Stimulated activated CD8-positive, alpha-beta memory T cell treated with anti-CD3 and anti-CD28 coated beads, Interleukin-4, amount 100 ng/mL, for 24 hours (primary cell): ENCODE data around the gene KIAA1671.
A peak's percentile ranks its signal among the peaks of the same experiment; 100 is the strongest.
"Not testable (repeated sequence)": the region's sequence is repeated elsewhere in the genome, so short reads cannot be mapped to it uniquely, and the experiment has no call there.

Experiments used
- DNase-seq: peaks from one replicate; pipeline ENCODE4 v3.0.0-alpha.2; 2020; ENCODE audit warnings: low read depth

KIAA1671 gene

DNA sequence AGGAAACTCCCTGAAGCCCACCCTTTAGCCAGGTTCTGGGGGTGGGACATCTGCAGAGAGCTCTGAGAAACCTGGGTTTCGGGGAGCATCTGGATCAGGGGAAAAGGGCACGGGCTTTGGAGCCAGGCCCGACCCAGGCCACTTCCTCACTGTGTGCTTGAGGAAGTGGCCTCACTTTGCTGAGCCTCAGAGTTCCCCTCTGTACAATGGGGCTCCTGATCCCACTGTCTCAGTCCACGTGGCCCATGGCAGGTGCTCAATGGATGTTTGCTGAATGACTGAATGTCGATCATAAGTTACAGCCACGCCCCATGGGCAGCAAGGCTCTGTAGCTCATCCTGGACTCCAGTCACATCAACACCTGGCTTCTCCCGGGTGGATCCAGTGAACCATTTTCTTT is 248.5 kb downstream of the KIAA1671 start:
- no peak for DNase-seq

DNA sequence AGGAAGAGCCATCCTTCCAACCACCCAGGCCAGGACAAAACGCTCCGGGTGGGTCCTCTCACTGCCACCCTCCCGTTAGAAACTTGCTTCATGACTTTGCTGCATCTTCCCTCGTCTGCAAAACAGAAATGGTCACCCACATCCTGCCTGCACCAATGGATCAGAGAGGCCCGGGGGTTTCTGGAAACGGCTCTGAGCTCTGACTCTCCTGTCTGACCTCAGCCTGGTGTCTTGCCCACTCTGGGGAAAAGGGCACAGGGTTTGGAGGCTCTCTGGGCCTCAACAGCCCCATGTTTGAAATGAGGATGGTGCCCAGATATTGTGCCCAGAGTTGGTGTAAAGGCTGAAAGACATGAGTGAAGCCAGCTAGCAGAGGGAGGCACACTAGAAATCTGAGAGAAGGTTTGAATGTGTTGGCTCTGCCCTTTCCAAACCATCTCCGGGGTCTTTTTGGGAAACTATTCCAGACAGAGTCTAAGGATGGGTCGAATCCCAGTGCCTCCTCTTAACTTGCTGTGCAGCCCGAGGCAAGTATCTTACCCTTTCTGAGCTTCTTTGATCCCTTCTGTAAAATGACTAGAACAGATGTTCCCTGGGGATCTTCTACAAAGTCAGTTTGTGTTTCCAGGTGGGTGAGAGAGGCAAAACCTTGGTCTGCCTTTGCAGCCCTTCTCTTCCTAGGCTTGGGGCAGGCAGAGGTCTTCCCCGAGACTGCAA is 249.2 kb downstream of the KIAA1671 start:
- DNase-seq: no peak

DNA sequence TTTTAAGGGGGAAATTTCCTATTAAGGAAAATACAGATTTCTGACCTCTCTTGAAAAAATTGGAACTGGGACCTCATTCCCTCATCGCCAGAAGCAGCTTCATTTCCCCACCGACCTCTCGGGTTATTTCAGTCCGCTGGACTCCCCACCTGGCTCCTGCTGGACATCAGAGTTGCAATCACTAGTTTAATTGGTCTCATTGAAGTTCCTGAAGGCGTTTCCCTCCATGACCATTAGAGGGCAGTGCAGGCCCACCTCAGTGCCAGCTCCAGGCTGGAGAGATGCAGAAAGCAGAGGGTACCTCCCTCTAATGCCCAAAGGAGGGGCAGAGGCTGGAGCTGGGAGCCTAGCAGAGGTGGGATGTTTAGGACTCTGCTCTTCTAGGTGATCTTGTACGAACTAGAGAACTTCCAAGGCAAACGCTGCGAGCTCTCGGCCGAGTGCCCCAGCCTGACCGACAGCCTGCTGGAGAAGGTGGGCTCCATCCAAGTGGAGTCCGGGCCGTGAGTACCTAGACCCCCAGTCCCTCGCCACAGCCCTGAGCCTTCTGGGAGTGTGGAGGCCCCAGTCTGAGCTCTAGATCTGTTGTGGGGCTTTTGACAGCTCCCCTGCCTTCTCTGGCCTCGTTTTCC is 249.9 kb downstream of the KIAA1671 start:
- peak; percentile 35 for DNase-seq

DNA sequence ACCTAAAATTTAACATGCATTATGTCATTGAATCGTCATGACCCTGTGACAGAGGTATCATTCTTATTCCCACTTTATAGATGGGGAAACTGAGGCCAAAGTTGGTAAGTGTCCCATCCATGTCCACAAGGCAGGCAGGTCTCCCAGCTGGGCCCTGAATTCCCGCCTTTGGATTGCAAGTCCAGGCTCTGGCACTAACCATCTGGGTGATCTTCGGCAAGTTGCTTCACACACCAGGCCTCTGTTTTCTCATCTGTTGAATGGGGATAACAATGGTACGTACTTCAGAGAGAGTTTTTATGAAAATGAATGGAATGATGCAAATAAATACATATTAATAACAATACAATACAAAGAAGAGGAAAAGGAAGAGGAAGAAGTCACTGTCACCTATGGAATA is 250.6 kb downstream of the KIAA1671 start:
- no peak for DNase-seq

DNA sequence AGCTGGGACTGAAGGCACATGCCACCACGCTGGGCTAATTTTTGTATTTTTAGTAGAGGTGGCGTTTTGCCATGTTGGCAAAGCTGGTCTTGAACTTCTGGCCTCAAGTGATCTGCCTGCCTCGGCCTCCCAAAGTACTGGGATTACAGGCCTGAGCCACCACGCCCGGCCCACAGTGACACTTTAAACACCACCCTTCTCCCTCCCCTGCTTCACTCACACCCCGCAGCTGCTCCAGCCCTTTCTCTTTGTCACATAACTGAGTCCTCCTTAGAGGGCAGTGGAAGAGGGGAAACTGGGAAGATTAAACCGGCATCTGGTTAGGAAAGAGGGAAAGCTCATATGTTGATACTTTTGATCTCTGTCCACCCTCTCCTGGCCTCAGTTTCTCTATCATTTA is 252.0 kb downstream of the KIAA1671 start:
- DNase-seq: not testable (repeated sequence)

DNA sequence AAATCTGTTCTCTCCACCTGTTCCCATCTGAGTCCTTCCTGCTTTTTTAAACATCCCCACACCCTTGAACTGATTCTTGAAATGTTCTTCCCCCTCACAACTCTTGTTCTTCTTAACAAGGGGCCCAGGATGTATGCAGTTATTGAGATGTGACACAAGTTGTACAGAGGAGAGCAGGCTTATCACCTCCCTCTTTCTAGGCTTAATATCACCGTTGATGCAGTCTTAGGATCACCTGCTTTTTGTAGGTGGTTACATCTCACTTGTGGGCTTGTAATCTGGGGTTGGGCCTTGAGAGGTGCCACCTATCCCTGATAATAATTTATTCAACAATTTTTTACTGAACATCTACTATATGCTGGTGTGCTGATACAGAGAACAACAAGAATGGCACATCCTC is 253.3 kb downstream of the KIAA1671 start:
- no peak for DNase-seq

DNA sequence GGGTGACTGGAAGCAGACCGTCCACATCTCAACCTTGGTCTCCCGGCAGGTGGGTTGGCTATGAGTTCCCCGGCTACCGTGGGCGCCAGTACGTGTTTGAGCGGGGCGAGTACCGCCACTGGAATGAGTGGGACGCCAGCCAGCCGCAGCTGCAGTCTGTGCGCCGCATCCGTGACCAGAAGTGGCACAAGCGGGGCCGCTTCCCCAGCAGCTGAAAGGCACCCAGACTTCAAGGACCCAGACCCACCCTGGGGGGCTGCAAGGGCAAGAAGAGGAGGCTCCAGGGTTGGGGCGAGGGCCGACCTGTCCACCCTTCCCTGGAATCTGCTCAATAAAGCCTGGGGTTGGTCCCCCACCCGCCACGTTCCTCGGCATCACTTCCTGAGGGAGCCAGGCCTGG is 254.5 kb downstream of the KIAA1671 start:
- no peak for DNase-seq

DNA sequence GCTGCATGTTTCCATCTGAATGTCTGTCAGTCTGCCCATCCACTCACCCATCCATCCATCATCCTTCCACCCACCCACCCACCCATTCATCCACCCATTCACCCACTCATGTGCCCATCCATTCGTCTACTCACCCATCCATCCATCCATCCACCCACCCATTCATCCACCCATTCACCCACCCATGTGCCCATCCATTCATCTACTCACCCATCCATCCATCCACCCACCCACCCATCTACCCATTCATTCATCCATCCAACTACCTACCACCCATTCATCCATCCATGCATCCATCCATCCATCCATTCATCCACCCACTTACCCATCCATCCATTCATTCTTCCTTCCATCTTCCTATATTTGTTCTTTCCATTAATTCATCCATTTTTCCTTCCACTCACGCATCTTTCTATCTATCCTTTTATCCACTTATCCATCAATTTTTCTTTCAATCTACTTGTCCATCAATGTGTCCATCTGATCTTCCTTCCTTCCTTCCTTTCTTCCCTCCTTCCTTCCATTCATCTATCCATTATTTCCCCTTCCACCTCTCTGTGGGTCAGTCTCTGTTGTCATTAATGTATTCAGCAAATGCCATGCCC is 255.1 kb downstream of the KIAA1671 start:
- DNase-seq: no peak

DNA sequence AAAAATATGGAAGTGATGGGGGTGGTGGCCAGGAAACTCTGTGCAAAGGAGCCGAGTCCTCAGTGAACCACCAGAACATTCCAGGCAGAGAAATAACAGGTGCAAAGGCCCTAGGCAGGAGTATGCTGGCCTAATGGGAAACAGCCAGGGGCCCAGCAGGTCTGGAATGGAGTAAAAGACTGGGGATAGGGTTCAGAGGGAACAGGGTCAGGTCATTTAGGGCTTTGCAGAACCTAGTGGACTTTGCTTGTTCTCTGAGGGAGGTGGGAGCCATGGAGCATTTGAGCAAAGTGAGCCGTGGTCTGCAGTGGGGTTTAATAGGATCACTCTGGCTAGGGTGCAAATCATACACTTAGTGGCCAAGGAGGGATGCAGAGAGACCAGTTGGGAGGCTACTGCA is 255.8 kb downstream of the KIAA1671 start:
- no peak for DNase-seq

DNA sequence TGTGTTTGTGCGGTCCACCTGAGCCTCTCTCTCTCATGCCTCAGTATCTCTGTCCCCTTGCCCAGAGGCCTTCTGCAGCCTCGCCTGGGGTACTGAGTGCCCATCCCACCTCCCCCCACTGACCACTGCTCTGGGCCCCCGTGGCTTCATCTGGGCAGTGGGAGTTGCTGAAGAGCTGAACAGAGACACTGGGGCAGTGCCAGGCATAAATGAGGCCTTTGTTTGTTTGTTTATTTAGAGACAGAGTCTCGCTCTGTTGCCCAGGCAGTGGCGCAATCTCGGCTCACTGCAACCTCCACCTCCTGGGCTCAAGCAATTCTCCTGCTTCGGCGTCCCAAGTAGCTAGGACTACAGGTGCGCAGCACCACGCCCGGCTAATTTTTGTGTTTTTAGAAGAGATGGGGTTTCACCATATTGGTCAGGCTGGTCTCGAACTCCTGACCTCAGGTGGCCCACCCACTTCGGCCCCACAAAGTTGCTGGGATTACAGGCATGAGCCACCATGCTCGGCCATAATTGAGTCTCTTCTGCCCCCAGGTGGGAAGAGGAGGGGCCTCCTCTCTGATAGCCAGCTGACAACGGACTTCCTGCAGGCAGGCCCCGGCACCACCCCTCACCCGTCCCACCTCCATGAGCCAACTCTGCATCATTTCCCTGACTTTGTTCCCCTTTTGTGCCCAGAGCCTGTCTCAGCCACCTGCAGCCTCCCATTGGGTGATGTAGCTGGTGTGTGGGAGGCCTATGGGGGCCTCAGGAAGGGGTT is 256.4 kb downstream of the KIAA1671 start:
- DNase-seq: no peak

DNA sequence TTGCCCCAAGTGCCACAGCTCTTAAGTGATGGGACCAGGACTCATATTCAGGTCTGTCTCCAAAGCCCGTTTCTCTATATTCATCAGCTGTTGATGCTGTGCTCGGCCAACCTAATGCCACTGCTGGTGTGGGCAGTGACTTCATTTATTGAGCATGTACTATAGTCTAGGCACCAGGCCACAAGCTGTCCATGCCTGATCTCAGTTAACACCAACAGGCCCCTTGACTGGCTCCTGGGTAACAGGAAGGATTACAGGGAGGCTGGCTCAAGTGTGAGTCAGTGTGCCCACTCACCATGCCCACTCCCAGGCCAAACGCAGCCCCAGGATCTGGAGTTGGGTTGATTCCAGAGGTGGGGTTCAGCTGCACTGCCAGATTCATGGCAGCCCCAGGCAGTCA is 258.3 kb downstream of the KIAA1671 start:
- DNase-seq: no peak

DNA sequence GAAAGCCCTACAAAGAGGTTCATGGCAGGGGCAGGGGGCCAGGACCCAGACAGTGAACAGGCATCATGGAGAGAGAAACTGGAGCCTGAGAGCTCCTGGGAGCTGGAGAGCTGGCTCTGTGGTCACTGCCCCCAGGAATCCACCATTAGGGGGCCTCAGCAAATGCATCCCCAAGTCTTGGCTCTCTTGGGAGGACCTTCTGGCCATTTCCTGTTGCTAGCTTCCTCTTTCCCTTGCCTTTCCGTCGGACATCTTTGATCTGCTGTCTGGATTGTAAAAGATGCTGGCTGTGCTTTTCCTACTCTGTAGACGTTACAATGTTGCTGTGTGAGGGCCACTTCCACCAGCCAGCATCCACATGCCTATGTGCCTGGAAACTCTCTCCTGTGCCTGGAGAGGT is 259.8 kb downstream of the KIAA1671 start:
- DNase-seq: no peak

DNA sequence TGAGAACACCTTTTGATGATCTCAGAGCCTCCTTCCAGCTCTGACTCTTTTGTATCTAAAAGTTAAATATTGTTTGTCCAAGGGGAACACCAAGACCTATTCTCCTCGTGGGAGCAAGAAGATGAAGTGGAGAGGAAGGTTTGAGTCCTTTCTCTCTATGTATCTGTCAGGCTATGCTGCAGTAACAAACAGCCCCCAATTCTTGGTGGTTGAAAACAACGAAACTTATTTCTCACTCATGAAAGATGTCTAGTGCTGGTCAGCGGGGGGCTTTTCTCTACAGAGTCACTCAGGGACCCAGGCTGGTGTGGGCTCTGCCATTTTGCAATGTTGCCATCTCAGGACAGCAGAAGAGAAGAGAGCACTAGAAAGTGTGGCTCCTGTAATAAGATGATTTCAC is 260.7 kb downstream of the KIAA1671 start:
- no peak for DNase-seq

DNA sequence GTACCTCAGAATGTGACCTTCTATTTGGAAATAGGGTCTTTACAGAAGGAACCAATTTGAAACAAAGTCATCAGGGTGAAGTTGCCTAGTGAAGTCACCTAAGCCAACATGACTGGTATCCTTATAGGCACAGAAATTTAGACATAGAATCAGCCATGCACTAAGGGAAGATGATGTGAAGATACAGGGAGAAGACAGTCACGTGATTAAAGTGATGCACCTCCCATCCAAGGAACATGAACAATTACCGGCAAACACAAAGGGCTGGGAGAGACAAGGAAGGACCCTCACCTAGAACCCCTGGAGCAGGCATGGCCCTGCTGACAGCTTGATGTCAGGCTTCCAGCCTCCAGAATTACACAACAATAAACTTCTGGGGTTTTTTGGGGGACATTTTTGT is 263.7 kb downstream of the KIAA1671 start:
- no peak for DNase-seq

DNA sequence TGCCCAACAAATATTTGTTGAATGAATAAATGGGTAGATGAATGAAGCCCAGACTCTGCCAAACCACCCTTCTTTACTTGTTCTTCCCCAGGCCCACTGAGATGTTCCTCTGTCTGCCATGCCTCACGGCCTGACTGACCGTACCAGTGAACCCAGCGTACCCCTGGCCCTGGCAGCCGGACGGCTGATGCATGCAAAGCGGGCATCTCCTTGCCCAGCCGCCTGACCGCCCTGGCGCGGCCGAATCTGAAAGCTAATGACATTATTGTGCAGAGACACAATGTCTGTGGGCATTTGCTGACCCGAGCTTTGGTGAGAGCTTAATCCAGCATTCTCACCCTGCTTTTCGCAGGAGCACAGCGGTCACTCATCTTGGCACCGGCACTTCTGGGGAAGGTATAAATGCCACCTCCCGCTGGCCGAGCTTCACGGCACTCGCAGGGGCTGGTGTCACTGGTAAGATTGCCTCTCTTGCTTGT is 266.7 kb downstream of the KIAA1671 start, which contains the start of gene CRYBB2:
CRYBB2 (plus strand) TSS at position 429 of the 479 bp plus-strand sequence. CDS start 1,791 bp downstream, outside the sequence.
- DNase-seq: no peak

DNA sequence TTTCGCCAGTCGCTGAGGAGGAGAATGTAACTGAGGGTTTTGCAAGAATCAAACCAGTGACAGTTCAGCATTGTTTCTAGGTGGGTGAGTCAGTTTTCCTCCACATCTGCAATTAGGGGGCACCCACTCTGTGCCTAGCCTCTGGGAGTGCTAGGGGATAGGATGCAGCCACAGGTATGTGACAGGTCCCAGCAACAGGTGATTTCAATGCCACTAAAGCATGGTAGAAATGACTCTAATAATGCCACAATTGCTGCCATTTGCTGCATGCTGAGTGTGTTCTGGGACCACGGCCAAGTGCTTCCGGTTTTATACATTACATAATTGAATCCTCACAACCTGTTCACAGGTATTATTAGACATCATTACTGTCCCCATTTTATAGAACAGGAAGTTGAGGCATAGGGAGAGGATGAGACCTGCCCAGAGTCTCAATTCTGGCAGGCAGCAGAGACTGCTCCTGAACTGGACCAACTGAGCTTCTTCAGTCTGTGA is 267.5 kb downstream of the KIAA1671 start:
- no peak for DNase-seq

DNA sequence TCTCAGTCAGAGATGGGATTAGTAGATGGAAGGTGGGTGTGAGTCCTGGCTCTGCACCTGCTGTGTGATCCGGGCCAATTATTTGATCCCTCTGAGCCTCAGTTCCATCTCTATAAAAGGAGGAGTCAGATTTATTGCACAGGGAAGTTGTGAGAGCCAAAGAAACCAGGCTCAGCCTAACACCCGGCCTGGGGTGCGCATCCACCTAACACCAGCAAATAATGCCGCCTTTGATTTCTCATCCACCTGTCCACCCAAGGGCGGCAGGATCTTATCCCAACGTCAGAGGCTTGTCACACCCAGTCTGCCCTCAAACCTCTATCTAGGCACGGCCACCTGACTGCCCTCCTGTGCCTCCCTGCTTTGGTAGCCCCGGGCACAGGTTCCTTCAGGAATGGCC is 269.3 kb downstream of the KIAA1671 start:
- no peak for DNase-seq

DNA sequence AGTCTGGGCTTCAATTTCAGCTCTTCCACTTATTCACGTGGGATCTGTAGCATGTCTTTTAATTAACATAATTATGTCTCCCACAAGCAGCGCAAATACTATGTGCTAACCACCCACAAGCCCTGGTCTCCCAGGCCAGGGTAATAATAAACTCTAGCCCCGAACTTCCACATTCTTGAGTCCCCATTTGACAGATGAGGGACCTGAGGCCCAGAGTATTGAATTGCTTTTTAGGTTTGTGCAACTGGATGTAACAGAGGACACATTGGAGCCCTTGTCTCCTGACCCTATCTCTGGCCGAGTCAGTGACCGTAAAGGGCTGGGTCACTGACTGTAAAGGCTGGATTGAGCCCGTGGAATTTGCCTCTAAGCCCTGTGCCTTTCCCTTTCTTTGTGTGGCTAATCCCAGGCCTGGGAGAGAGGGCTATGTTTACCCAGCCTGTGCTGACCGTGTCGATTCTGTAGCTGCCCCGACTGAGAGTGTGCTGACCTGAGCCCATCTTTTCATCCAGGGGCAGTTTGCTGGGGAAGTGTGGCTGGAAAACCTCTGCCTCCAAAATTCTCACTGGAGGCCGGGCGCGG is 270.8 kb downstream of the KIAA1671 start:
- no peak for DNase-seq

DNA sequence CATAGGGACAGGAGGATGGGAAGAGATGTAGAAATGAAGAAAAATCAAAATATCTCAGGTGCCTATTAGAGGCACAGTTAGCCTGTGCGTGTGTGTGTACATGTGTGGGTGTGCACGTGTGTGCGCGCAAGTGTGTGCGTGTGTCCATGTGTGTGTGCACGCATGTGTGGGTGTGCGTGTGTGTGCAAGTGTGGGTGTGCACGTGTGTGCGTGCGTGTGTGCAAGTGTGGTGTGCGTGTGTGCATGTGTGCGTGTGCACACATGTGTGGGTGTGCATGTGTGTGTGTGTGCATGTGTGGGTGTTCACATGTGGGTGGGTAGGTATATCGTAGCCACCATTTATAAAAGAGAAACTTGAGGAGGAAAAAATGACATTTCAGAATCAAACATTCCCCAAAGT is 276.3 kb downstream of the KIAA1671 start:
- DNase-seq: no peak

DNA sequence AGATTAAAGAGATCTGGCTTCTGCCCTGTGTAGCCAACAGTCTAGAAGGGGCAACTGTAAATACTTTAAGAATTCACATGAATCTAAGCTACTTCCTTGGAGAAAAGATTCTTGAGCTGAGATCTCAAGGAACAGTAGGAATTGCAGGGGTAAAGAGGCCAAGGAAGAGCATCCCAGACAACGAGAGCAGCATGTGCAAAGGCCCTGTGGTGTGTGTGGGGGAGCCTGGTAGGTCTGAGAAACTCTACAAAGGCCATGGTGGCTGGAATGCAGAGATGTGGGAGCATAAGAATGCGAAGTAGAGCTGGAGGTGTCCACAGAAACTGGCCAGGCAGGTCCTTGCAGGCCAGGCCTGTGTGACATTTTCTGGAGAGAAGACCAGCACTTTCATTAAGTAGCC is 278.2 kb downstream of the KIAA1671 start:
- DNase-seq: not testable (repeated sequence)

DNA sequence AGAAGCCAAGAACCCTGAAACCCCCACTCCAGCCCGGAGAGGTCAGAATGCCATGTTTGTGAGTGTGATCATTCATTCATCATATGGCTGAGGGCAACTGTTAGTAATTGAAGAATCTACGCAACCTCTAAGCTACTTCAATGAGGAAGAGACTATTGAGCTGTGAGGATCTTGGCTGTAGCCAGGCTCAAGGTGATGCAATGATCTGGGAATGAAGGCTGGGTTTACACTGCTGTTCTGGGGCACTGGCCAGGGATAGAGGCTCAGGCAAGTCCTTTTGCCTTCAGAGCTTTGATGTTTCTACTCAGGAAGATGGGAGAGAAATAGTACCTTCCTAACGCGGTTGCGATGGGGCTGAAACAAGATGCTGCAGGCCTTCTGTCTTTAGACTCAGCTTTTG is 279.8 kb downstream of the KIAA1671 start:
- DNase-seq: no peak

DNA sequence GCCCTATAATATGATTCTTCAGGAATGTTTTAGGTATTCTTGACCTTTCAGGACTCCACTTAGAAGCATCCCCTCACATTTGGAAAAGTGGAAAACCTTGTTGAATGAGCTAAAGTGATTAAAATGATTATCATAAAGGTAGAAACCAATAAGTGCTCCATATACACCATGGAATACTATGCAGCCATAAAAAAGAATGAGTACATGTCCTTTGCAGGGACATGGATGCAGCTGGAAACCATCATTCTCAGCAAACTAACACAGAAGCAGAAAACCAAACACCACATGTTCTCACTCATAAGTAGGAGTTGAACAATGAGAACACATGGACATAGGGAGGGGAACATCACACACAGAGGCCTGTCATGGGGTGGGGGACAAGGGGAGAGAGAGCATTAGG is 281.2 kb downstream of the KIAA1671 start:
- DNase-seq: not testable (repeated sequence)
